T1000 (cell line): ENCODE results near the gene ERN1.
"Not testable (repeated sequence)": the region's sequence is repeated elsewhere in the genome, so short reads cannot be mapped to it uniquely, and the experiment has no call there.

ENCODE experiments used
- DNase-seq: peaks from one replicate; lab custom pipeline; 2025; ENCODE audit warnings: mixed read lengths; lab: John Stamatoyannopoulos, UW

ERN1 gene

DNA sequence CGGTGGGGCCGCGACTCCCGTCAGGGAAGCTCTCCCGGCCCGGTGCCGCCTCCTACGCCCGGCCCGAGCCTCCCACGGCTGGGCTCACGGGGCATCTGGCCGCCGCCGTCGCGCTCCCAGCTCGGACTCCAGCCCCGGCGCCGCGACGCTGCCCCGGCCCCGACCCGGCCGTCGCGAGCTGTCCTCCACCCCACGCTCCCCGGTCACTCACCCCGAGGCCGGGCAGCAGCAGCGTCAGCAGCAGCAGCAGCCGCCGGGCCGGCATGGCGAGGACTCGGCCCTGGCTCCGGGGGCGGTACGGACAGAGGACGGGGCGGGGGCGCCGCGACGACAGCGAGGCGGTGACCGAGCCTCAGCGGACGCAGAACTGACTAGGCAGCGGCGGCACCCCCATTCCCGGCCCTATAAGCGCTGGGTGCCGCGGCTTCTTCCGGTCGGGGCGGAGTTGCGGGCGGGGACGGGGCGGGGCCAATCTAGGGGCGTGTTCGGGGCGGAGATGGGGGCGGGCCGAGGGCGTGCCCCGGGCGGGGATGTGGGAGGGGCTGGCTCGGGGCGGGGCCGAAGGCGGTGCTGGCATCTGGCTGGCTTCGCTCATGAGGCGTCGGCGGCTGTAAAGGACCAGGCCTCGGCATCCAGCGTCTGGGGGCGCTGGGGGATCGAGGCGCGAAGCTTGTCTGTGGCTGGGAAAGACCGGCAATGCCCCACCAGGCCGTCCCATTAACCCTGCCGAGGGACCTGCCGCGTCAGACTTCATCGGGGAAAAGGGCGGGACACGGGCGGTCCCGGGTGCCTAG lies at the start of gene ERN1:
Gene ERN1 (minus strand): TSS at position 380 of the 794 bp plus-strand sequence. CDS start 115 bp downstream, at position 265.
- peak; percentile 98 for DNase-seq

- not testable (repeated sequence) for DNase-seq
Observed at GRCh38 chr17:64179024-64179423, 49.1 kb upstream of the ERN1 start.

DNA sequence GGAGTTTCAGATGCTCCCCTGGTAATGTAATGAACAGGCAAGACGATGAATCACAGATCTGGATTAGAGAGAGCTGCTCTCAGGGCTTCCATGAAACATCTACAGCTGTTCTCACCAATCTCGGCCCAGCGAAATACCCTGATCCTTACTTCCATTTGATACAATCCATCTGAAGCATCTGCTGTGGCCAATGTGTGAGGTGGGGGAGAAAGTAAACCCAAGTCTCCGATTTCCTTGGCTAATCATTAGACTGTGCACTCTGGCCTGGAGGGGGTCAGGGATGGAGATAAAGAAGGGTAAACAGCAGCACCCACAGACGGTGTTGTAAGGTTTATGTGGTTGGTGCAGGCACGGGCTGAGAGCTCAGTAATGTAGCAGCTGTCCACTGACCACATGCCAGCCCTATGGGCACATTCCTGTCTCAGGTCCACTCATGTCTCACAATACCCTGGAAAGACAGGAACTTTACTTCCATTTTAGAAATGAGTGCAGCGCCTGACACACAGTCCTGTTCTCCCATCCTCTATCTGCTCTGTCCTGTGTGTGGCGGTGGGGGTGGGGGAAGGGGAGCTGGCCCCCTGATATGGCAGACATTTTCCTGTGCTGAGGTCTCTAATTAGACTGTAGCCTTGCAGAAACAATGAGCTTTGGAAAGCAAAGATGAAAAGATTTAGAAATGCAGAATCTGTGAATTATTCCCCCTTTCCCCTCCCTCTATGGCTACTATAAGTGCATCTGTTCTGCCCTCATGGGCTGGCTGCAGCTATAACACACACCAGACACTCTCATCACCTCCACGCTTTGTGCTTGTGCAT lies 48.3 kb upstream of the ERN1 start:
- DNase-seq = no peak

GRCh38 chr17:64177311-64178010 lies 47.5 kb upstream of the ERN1 start:
- DNase-seq = no peak

DNA sequence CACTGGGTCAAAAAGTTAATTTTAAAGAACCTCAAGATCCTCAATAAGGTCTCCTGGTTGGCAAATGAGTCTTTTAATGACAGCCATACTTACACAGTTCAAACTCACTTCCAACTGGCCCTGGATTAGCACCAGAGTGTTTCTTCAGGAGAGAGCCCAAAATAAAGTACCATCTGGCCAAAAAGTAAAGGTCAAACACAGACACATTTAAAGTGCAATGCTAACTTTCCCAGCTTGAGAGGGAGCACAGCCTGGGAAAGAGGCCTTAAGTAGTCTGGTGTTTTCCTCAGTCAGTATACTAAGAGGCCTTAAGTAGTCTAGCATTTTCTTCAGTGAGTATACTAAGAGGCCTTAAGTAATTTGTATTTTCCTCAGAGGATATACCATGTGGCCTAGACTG lies 46.6 kb upstream of the ERN1 start:
- DNase-seq = no peak

- DNase-seq = no peak
Observed at GRCh38 chr17:64174686-64175456, 44.9 kb upstream of the ERN1 start.

GRCh38 chr17:64173646-64174045 lies 43.7 kb upstream of the ERN1 start:
- no peak for DNase-seq

DNA sequence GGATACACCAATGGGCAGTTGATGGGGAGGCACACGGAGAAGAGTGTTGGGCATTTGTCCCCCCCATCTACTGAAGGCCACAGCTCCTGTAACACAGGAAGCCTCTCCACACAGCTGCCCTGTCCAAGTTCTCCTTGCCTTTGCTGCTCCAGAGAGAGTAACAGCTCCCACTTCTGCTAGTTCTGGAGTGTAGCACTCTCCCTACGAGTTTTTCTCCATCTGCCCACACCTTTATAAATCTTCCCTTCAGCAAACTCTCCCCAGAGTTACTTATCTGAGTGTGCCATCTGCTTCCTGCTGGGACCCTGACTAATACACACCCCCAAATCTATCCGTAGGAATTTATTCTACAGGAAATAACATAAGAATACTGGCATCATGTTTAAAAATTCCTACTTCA lies 42.6 kb upstream of the ERN1 start:
- DNase-seq = no peak

- DNase-seq = no peak
Observed at GRCh38 chr17:64171041-64171440, 41.1 kb upstream of the ERN1 start.

- no peak for DNase-seq
Observed at GRCh38 chr17:64170286-64170685, 40.3 kb upstream of the ERN1 start.

DNA sequence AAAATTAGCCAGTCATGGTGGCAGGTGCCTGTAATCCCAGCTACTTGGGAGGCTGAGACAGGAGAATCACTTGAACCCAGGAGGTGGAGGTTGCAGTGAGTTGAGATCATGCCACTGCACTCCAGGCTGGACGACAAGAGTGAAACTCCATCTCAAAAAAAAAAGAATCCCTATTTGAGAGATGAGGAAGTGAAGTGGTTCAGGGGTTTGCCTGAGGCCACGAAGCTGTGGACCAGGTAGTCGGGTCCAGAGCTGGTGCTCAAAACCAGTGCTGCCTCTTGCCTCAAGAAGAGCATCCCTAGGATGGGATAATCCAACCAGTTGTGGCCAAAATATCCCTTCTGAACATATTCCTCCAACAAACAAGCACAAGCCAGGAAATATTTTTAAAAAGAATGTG lies 37.7 kb upstream of the ERN1 start:
- not testable (repeated sequence) for DNase-seq

DNA sequence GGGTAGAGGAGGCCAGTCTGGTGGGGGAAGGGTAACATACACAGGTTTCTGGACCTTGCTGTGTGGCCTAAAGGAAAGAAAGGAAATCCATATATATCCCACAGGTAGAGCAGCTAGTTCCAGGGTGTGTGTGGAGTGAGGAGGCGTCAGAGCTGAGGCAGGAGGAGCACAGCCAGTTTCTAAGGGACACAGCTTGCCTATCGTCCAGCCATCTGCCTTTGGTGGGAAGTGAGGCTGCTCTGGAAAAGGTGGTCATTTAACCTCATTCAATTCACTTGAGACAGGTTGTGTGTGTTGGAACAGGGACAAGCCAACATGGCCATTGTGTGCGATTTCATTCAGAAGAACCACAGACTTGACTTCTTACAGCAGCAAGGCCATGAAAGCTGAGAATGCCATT lies 36.9 kb upstream of the ERN1 start:
- no peak for DNase-seq

GRCh38 chr17:64165347-64165746 lies 35.4 kb upstream of the ERN1 start:
- DNase-seq = no peak

- no peak for DNase-seq
Observed at GRCh38 chr17:64164596-64165285, 34.8 kb upstream of the ERN1 start.

- DNase-seq = no peak
Observed at GRCh38 chr17:64163468-64163867, 33.5 kb upstream of the ERN1 start.

DNA sequence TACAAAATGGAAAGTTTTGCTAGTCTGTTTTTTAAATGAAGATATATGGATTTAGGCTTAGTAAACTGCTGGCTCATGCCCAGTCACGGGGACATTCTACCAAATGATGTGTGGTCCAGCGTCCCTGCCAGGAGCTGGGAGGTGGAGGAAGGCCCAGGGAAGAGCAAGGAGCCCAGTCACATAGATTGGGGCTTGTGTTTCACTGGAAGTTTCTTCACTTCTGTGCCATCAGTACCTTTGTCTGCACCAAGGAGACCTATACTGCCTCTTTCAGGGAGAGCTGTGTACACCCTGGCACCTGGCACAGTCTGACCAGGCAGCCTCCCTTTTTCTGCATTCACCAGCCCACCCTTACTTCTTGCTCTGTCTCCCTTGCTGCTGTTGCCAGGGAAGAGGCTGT lies 32.6 kb upstream of the ERN1 start:
- no peak for DNase-seq

DNA sequence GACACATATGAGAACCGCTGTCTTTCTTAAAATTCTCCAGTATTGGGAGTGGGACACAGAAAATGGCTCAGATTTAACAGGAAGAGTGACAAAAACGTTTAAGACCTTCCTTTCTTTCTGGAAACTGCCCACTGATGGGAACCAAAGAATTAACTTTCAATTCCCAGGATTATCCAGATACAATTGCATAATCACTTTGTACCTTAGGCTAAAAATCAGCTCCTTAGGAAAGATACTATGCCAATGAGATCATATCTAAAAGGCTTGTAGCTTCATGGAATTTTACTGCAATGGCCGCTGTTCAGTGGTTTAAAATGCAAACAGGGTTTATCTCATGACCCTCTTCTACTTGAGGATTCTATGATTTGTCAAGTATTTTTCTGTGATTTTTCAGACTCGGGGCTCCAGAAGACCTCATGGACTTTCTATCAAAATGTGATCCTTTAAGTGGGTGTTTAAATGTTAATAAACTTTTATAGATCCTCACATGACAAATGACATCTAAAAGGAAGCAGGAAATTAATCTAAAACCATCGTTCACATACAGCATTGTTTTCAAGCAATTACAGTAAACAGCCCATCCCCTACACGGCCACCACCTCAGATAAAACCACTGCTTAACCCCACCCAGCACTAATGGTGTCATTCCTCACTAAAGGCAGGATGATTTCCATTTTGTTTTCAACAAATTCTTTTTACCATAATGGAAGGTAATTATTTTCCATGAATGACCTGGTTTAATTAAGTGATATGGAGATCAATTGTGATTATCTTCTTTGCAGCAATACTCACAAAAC lies 31.6 kb upstream of the ERN1 start:
- DNase-seq = no peak

DNA sequence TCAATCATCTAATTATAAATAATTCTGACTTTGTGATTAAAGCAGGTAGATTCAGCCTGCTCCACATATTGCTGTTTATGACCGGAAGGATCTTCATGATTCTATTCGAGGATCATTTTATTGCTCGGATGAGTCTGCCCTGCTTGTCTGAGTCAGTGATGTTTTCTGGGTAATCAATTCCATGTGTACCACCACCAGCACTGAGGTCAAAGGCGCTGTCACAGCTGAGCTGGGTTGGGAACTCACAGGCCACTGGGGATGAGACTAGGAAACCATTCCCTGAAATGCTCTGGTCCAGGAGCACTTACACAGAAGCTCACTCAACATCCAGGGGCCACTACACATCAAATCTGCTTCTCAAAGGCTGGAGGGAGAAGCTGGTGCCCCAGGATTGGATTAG lies 30.4 kb upstream of the ERN1 start:
- DNase-seq = no peak

DNA sequence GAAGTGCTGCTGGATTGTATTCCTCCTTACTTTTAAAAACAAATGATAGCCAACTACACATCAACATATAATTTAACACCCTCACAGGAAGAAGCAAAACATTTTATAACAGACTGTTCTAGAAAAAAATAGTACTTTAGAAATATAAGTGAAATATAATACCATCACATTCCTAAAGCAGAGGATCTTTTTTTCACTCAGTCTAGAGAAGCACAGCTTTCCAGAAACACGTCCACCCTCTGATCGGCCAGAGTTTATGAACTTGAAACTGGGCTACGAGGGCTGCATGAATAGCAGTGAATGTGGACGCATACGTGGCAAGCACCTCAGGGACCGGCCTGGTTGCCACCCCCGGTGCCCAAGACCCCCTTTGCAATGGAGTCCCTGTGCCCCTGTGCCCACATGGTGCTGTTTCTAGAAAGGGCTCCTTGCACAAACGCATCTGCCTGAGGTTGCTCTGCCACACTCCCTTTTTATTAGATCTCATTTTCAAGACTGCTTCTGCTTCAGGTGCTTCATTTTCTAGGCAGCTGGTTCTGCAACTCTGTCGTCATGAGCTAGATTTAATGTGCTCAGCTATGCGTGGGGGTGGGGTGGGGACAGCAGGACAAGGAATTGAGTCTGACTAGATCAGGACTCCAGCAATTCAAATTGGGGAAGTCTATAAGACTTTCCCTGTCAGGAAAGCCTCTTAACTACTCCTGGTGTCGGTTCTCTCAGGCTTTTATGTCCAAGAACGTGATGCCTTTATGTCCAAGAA lies 29.1 kb upstream of the ERN1 start:
- no peak for DNase-seq

DNA sequence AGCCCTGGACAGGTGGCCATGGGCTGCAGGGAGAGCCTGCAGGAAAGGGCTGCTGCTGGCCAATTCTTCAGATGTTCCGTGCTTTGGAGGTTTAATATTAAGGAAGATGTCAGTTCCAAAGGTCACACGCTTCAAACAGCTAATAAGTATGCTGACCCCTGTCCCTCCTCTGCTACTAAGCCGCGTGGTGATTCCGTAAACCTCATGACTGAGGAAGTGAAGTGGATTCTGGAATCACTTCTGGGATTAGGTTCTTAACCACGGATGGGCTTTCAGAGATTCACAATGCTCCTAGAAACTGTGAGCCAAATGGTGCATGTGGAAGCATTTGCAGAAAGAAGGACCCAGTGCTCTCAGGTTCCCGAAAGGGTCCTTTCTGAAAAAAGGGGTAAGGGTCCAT lies 28.5 kb upstream of the ERN1 start:
- DNase-seq = no peak
